Measurements from ENCODE around the gene LMAN1.

LMAN1 gene

DNA sequence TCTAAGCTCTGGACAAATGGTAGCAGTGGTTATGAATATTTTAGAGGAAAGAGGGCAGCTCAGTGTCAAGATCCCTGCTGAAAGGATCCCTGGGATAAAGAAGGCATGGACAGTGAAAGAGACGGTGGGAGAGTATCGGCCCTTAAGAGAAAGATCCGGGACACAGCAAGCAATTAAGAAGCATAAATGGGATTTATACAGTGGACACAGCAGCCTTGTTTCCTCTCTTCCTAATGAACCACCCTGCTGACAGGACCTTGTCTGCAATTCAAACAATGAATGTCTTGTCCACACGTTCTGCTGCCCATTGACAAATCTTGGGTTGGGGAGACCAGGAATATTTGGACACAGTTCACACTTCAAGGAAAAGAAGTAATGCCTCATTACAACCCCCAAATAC, 57.1 kb downstream of the LMAN1 start:
- no peak for DNase-seq

DNA sequence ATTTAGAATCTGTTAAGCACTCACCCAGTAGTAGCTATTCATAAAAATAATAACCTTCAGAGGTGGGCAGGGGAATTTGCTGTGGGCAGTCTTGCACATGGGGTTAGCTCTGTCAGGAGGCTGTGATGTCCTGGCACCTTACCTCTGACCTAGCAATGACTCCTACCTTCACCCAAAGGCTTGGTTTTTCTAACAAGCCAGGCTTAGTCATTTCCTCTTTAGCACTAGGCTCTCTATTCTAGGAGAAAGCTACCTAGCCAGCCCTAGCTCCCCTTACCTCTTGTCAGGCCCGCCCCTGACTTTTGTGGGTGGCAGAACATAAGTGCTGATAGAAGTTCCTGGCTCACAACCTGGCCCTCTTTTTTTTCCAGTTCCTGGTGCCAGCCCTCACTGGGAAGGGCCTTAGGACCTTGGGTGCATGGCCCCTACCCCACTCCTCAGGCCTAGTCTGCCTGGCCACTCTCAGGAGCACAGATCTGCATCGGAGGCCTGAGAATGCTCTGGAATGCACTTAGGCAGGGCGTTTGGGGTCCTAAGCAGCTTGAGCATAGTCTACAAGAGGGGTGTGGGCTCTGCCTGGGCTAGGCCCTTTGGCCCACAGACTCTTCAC, 58.3 kb downstream of the LMAN1 start:
- DNase-seq: no peak

DNA sequence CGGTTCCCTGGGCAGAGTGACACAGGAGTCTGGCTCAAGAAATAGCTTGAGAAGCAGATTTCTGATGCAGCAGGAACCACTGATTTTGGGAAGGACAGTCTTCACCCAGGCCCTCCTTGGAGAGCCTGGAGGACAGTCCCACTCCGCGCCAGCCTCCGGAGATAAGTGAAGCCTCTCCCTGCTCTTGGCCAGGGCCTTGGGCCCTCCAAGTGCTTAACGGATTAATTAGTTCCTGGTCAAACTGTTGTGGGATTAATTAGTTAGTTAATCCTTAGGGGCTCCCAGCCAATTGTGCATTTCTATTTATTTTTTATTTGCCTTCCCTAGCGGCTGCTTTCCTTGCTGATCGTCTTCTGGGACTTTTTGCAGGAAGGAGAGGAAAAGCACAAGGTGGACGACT, 60.2 kb downstream of the LMAN1 start:
- DNase-seq: no peak

DNA sequence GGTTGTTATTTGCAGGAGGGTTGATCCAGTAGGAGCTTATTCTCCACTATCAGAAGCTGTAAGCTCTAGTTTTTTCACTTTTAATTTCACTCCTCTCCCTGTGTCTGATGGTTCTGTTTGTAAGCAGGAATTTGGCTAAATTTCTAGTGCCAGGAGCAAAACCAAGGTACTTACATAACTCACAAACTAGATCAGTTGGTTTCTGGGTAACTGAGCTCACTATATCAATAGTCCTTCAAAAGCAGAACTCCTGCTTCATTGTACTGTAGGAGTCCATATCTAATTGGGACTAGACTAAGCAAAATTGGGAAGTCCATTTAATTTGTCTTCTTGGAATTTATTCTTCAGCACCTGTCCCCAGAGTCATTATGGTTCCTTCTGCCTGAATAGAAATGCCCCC, 65.7 kb downstream of the LMAN1 start:
- no peak for DNase-seq

DNA sequence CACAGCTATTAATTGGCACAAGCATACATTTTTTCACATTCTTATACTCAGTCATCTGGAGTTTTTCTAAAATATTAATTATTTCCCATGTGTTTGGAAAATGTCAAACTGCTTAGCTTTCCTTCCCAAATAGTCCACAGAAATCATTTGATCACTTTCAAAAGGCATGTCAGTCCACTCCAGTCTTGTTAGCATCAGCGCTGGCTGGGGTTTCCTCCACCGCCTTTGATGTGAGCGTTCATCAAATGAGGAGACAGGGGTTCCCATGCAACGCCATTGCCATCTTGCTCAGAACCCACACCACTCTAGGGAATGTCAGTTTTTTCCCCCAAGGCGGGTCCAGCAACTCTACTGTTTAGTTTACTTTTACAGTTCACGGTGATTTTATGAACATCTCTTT, 72.7 kb downstream of the LMAN1 start:
- DNase-seq: no peak

DNA sequence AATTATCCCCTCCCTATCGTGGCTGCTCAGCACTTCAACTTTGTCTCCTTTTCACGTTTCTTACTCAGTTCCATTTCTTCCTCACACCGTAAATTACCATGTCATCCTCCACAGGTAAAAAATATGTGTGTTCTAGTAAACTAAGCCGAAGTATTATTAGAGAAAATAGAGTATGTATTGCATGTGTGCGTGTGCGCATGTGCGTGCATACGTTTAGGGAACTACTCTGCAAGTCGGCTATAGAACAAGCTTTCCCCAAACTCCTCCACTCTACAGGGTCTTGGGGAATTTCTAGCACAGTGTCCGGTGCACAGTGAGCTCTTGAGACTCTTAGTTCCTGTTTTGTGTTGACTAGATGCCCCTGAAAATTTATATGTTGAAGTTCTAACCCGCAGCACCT, 76.7 kb downstream of the LMAN1 start:
- DNase-seq: no peak

DNA sequence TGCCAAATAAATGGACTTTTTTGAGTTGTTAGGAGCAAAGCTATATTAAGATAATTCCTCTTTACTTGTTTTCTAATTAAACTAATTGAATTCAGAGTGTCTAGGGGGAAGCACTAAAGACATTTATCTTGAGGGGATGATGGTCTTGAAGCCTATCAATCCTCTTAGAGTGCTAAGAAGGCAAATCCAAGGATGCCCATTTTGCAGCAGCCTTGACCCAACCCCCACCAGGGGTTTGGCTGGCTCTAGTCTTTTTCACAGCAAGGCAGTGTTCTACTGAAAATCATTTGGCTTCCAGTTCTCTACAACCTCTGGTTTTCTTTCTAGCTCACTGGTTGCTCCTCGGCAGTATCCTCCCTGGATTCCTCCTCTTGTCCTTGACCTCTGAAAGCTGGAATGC, 79.3 kb downstream of the LMAN1 start:
- DNase-seq: no peak

DNA sequence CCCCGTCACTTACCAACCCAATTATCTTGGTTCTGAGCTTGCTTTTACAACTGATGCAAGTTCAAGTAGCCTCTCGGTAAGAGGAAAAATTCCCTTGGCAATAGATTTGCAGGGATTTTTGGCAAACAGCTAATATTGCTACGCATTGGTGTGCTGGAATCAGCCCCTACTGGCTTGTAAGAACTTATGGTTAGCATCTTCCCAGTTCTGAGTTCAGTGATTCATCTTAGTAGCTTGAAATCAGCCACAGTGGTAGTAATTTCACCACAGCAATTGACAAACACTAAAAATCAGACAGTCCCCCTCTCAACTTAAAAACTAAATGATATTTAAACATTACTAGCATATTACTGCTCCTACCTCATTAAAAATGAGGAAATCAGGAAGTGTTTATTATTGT, 79.9 kb downstream of the LMAN1 start:
- DNase-seq: no peak

DNA sequence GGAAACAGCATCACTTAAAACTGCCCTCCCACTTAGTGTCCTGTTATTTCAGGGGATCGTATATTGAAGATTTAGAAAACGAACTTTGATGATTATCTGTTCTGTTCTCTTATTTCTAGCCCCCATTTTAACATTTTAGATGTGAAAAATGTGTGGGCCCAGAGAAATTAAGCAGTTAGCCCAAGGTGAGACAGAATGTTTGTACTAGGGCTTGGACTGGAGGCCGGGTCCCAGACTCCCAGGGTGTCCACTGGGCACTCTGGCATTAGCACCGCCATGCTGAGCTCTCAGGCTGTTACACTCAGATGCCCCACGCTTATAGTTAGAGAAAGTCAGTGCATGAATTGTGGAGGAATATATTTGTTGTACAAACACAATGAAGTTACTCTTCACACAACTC, 80.3 kb downstream of the LMAN1 start:
- no peak for DNase-seq

All from fibroblast of skin of abdomen (primary cell).